ENCODE results near the gene LBP.

DNA sequence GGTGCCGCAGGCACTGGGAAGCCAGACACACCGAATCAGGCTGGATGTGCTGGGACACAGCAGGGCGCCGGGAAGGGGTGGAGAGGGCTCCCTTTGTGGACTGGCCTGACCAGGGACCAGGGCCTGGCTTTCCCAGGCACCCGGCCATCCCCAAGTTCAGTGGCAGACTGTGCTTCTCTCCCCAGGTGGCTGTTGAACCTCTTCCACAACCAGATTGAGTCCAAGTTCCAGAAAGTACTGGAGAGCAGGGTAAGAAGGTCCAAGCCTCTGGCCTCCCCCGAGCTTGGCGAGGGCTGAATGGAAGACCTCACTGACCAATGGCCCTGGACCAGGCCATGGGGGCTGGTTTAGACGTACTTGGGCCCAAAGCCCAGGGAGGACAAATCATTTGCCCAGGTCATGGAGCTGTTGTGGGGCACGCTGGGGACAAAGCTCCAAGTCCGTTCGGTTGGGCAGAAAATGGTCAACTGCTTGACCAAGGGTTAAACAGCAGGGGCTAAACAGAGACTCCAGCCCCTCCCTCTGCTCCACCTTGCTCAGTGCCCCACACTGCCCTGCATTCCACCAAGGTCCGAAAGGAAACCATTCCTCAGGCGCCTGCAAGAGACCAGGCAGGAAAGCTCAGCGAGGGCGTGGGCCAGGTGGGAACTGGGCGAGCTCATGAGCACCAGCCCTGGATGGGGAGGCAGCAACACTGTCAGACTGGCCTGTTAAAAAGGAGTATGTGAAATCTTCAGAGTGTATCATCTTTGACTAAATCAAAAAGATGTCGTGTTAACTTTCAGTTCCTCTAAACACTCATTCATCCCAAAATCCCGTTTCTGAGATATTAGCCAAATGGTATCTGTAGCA lies 9.1 kb downstream of the LBP start:
- TF ChIP-seq POLR2A (IDR thresholded peaks at IDR 0.05) (no peak), POLR2AphosphoS5 (IDR thresholded peaks at IDR 0.05) (no peak)
- TF ChIP-seq, protein P1, sequence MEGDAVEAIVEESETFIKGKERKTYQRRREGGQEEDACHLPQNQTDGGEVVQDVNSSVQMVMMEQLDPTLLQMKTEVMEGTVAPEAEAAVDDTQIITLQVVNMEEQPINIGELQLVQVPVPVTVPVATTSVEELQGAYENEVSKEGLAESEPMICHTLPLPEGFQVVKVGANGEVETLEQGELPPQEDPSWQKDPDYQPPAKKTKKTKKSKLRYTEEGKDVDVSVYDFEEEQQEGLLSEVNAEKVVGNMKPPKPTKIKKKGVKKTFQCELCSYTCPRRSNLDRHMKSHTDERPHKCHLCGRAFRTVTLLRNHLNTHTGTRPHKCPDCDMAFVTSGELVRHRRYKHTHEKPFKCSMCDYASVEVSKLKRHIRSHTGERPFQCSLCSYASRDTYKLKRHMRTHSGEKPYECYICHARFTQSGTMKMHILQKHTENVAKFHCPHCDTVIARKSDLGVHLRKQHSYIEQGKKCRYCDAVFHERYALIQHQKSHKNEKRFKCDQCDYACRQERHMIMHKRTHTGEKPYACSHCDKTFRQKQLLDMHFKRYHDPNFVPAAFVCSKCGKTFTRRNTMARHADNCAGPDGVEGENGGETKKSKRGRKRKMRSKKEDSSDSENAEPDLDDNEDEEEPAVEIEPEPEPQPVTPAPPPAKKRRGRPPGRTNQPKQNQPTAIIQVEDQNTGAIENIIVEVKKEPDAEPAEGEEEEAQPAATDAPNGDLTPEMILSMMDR (IDR thresholded peaks at IDR 0.05): no peak
